HG03520 (cell line): Measurements from ENCODE around the gene KCND2.

Source experiments
- ATAC-seq: cut with Tn5 transposase; IDR thresholded peaks from one replicate; pipeline ENCODE4 v1.9.1; 2021; ENCODE audit warnings: mild to moderate bottlenecking, moderate library complexity; ENCODE audit not compliant: unreplicated experiment

The KCND2 gene

GRCh38 chr7:120475994-120476393 is 203.0 kb downstream of the KCND2 start:
- ATAC-seq = peak; percentile 73

GRCh38 chr7:120480472-120480871 is 207.5 kb downstream of the KCND2 start:
- ATAC-seq = no peak

- ATAC-seq = no peak
These were observed 208.0 kb downstream of the KCND2 start for GRCh38 chr7:120480930-120481329.

- no peak for ATAC-seq
These were observed 213.2 kb downstream of the KCND2 start for GRCh38 chr7:120486164-120486563.

GRCh38 chr7:120502132-120502531 is 229.2 kb downstream of the KCND2 start:
- ATAC-seq = no peak

- no peak for ATAC-seq
These were observed 229.8 kb downstream of the KCND2 start for GRCh38 chr7:120502825-120503224.

- ATAC-seq = no peak
These were observed 231.4 kb downstream of the KCND2 start for GRCh38 chr7:120504386-120504785.

- no peak for ATAC-seq
These were observed 232.8 kb downstream of the KCND2 start for GRCh38 chr7:120505770-120506169.

GRCh38 chr7:120512701-120513100 is 239.7 kb downstream of the KCND2 start:
- no peak for ATAC-seq

GRCh38 chr7:120519224-120519623 is 246.2 kb downstream of the KCND2 start:
- ATAC-seq = no peak

- ATAC-seq = no peak
These were observed 249.1 kb downstream of the KCND2 start for GRCh38 chr7:120521761-120522737.

GRCh38 chr7:120523985-120524384 is 251.0 kb downstream of the KCND2 start:
- no peak for ATAC-seq

GRCh38 chr7:120526902-120527509 is 254.0 kb downstream of the KCND2 start:
- ATAC-seq = no peak

GRCh38 chr7:120529736-120530135 is 256.8 kb downstream of the KCND2 start:
- ATAC-seq = no peak

- ATAC-seq = no peak
These were observed 265.4 kb downstream of the KCND2 start for GRCh38 chr7:120538335-120538734.

GRCh38 chr7:120539321-120539720 is 266.3 kb downstream of the KCND2 start:
- ATAC-seq = no peak

- no peak for ATAC-seq
These were observed 274.6 kb downstream of the KCND2 start for GRCh38 chr7:120547605-120548004.

GRCh38 chr7:120550494-120551048 is 277.6 kb downstream of the KCND2 start:
- ATAC-seq = no peak

GRCh38 chr7:120553491-120553890 is 280.5 kb downstream of the KCND2 start:
- ATAC-seq = no peak

- peak; percentile 60 for ATAC-seq
These were observed 282.1 kb downstream of the KCND2 start for GRCh38 chr7:120554960-120555571.

- ATAC-seq = no peak
These were observed 291.2 kb downstream of the KCND2 start for GRCh38 chr7:120564145-120564544.
